PFSK-1 (cell line): ENCODE measurements around the gene ABI2.

Source experiments
- SIN3A ChIP-seq: IDR thresholded peaks from 2 replicates; pipeline ENCODE4 v1.6.1; 2012; ENCODE audit warnings: mild to moderate bottlenecking, low read length, moderate library complexity, borderline replicate concordance; ENCODE audit not compliant: insufficient read depth
- TAF1 ChIP-seq: IDR thresholded peaks from 2 replicates; pipeline ENCODE4 v1.6.1; 2012; ENCODE audit warnings: low read length, control low read depth, borderline replicate concordance; ENCODE audit not compliant: insufficient read depth

GRCh38 chr2:203326356-203326755, 1.8 kb upstream of the ABI2 start:
- TF ChIP-seq TAF1 (no peak), SIN3A (no peak)
